HG02610 (cell line): ENCODE data around the gene HSPB8.

ENCODE experiments used
- ATAC-seq: cut with Tn5 transposase; IDR thresholded peaks from one replicate; pipeline ENCODE4 v1.9.1; 2021; ENCODE audit warnings: mild to moderate bottlenecking, moderate library complexity; ENCODE audit not compliant: unreplicated experiment

Gene HSPB8, protein sequence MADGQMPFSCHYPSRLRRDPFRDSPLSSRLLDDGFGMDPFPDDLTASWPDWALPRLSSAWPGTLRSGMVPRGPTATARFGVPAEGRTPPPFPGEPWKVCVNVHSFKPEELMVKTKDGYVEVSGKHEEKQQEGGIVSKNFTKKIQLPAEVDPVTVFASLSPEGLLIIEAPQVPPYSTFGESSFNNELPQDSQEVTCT

GRCh38 chr12:119178544-119179334 is at the start of gene HSPB8:
HSPB8 (plus strand) TSS chr12:119178931; CDS start chr12:119179313, 382 bp downstream.
- no peak for ATAC-seq

- ATAC-seq = no peak
Measured at GRCh38 chr12:119129827-119130434, 48.8 kb upstream of the HSPB8 start.

GRCh38 chr12:119130523-119130922 is 48.2 kb upstream of the HSPB8 start:
- ATAC-seq = no peak

GRCh38 chr12:119134284-119135072 is 44.3 kb upstream of the HSPB8 start:
- ATAC-seq = no peak

GRCh38 chr12:119136811-119137410 is 41.8 kb upstream of the HSPB8 start:
- no peak for ATAC-seq

GRCh38 chr12:119139448-119139847 is 39.3 kb upstream of the HSPB8 start:
- ATAC-seq = no peak

GRCh38 chr12:119145367-119145766 is 33.4 kb upstream of the HSPB8 start:
- no peak for ATAC-seq

- ATAC-seq = no peak
Measured at GRCh38 chr12:119147847-119148448, 30.8 kb upstream of the HSPB8 start.

DNA sequence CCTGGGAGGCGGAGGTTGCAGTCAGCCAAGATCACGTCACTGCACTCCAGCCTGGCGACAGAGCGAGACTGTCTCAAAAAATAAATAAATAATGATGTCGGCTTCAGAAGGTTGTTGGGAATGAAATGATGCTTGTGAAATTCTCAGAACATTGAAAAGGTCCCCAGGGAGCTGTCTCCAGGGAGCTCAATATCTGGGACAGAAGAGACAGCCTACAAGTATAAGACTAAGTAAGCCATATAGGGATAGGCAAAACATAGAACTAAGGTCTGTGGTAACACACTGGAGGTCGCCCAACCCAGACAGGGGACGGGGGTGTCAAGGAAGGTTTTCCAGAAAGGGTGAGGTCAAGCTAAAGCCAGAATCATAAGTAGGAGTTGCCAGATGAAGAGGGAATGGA is 29.5 kb upstream of the HSPB8 start:
- no peak for ATAC-seq

DNA sequence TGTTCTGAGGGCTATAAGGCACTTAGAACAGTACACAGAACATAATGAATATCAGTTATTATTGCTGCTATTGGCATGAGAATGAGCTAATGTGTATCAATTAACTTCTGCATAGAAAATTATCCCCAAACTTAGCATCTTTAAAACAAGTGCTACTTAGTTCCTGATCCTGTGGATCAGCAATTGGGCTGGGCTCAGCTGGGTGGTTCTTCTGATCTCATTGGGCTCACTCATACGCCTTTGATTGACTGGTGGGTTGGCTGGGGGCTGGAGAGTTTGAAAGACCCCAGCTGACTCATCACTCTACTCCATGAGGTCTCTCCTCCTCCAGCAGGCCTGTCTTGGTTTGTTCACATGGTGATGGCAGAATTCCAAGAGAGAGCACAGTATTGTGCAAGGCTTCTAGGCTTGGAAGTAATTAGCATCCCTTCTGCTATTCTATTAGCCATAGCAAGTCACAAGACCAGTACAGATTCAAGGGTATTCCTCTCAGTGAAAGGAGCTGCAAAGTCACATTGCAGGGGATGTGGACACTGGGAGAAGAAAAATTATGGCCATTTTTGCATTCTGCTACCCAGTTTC is 27.2 kb upstream of the HSPB8 start:
- no peak for ATAC-seq

DNA sequence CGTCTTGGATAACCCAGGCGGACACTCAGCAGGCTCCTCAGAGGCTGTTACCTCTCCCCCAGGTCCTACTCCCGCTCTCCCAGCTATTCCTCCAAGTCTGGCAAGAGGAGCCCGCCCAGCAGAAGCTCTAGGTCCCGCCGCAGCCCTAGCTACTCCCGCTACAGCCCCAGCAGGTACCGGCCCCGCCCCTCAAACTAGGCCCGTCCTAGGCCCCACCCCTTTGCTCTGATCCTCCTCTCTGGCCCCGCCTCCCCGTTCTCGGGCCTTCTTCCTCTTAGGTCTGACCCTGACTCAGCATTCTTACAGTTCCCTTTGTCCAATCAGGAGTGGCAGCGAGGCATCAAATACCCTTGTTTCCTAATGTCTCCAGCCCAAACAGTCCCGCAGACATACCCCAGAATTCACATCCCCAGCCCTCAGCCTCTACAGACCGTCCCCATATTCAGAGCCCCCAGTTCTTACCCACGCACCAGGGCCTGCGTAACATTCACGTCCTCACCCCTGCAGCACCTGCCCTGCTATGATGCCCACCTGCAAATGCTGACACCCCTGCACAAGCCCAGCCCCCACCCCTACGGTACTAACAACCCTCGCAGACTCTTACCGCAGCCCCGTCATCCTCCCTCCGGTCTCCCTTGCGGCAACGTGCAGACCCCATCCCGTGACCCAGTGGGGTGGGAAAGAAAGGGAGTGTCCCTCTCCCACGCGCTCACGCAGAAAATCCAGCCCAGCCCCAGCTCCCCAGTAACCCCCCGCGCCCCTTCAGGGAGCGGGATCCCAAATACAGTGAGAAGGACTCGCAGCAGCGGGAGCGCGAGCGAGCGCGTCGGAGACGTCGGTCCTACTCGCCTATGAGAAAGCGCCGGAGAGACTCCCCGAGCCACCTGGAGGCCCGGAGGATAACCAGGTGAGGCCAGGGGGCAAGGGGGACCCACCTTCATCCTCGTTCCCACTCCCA is 25.0 kb upstream of the HSPB8 start:
- ATAC-seq = no peak

- ATAC-seq = no peak
Measured at GRCh38 chr12:119154435-119154818, 24.3 kb upstream of the HSPB8 start.

GRCh38 chr12:119156401-119157044 is 22.2 kb upstream of the HSPB8 start:
- no peak for ATAC-seq

DNA sequence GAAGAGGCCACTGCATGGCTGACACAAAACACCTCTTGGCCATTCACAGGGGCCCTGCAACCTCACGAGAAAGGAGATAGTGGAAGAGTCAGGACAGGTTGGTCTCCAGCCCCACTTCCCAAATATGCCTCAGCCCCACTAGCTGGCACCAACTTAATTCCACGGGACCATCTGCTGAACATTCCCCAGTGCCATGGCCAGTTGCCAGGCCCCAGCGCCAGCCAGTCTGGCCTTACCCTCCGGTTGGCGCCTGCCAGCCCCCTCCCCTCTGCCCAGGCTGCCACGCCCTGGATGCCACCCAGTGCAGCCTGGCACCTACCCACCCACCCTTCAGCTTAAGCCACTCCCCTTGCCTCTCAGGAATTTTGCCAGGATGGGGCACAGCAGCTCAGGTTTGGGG is 21.2 kb upstream of the HSPB8 start:
- no peak for ATAC-seq

DNA sequence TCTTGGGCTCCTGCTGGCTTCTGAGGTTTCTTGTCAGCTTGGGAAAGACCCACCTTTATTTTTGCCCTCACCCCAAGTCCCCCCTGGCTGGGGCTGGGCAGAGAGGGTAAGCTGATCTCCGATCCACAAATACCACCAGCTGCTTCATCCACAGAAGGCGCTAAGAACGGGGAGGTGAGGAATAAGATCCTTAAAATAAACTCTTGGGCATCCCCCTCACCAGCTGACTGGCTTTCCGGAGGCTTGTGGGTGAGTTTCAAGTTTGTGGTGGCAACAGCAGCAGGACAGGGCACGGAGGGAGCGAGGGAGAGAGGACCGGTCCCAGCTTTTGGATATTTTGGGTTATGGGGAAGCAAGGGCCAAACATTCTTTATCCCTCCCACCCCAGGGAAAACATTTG is 20.8 kb upstream of the HSPB8 start:
- ATAC-seq = no peak

DNA sequence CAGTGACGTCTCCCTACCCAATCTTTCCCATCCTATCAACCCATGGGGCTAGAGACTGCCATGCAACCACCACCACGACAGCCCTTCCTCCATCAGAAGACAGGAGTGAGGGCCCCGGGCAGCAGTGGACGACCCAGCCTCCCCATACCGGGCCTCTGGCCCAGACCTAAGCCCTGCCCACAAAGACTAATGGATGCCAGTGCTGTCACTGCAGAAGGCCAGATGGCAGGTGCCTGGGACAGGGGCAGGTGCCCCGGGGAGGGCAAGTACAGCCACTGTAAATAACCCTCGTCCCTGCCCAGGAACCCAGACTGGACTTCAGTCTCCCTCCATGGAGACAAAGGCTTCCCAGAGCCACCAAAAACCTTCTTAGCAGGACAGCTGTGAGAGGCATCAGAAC is 20.3 kb upstream of the HSPB8 start:
- ATAC-seq = no peak

DNA sequence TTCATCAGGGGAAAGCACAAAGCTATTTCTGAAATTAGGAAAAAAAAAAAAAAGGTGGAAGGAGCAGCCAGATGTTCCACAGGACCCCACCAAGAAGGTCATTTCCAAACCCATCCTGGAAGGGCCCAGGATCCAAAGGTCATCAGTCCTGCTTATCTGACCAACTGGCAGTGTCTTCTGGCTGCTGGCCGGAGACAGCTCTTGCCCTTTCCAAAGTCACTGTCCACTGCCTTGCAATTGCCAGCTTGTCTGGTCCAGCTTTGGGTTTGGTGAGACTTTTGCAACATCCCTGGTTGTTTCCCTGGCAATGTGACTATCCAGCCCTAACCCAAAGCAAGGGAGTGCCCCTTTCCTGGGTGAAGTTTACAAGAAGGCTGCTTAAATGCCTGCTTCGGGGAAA is 18.9 kb upstream of the HSPB8 start:
- no peak for ATAC-seq

GRCh38 chr12:119167902-119168301 is 10.8 kb upstream of the HSPB8 start:
- no peak for ATAC-seq

- ATAC-seq = no peak
Measured at GRCh38 chr12:119168721-119169120, 10.0 kb upstream of the HSPB8 start.
